Panc1 (cell line): Measurements from ENCODE around the gene GCN1.

ENCODE experiments used
- CTCF ChIP-seq: fragments of 450-650 bp; IDR thresholded peaks from 2 replicates; pipeline ENCODE4 v1.5.1; 2017; ENCODE audit warnings: mild to moderate bottlenecking
- POLR2AphosphoS5 ChIP-seq: IDR thresholded peaks from 2 replicates; pipeline ENCODE4 v1.6.1; 2012; ENCODE audit warnings: mild to moderate bottlenecking, low read depth, low read length, moderate library complexity
- REST ChIP-seq, 2 experiments: IDR thresholded peaks; 2 replicates each; pipeline ENCODE4 v1.6.1; 2011 to 2012; ENCODE audit warnings: low read depth in 2 of 2, control low read depth in 1 of 2, low read length in 1 of 2, mild to moderate bottlenecking in 1 of 2, moderate library complexity in 1 of 2; ENCODE audit not compliant: insufficient read depth in 1 of 2
- TCF7L2 ChIP-seq: IDR thresholded peaks from 2 replicates; pipeline ENCODE4 v1.6.1; 2011; ENCODE audit warnings: mild to moderate bottlenecking, low read depth, low read length, inconsistent platforms

GRCh38 chr12:120141336-120141735 lies 53.2 kb downstream of the GCN1 start:
- no peak for TF ChIP-seq CTCF
- no peak for TF ChIP-seq REST (IDR thresholded peaks at IDR 0.05; ENCODE audit: insufficient read depth in 1 of 2, low read depth in 2 of 2, low read length in 1 of 2)
- TF ChIP-seq TCF7L2 = no peak
- no peak for TF ChIP-seq POLR2AphosphoS5
